ENCODE data around the gene ADGRG1.

- TF ChIP-seq CTCF (IDR thresholded peaks at IDR 0.05) (no peak), POLR2A (IDR thresholded peaks at IDR 0.05) (no peak), POLR2AphosphoS5 (IDR thresholded peaks at IDR 0.05) (no peak)
These were observed 21.4 kb downstream of the ADGRG1 start for GRCh38 chr16:57649846-57650245.
